Chondrocyte (in vitro differentiated cells): ENCODE data around the gene NATD1. TPM values are rescaled to one million over a fixed set of nuclear protein-coding genes. Genes with fewer than 3 reads are reported as not detected.

Experiments
- DNase-seq: peaks from one replicate; pipeline ENCODE4 v3.0.0; 2021; ENCODE audit warnings: mixed read lengths, low spot score
- H3K27ac Mint-ChIP-seq: one replicate; pipeline ENCODE4 v1.8.0; 2021; ENCODE audit warnings: mild to moderate bottlenecking, moderate library complexity, mixed read lengths; ENCODE audit not compliant: unreplicated experiment
- H3K27me3 Mint-ChIP-seq: 2 replicates; pipeline ENCODE4 v1.8.0; 2021; ENCODE audit warnings: low read depth, mixed read lengths
- H3K36me3 Mint-ChIP-seq: 2 replicates; pipeline ENCODE4 v1.8.0; 2021; ENCODE audit warnings: low read depth, mixed read lengths
- H3K4me1 Mint-ChIP-seq: 2 replicates; pipeline ENCODE4 v1.8.0; 2021; ENCODE audit warnings: low read depth, mild to moderate bottlenecking, mixed read lengths
- H3K4me3 Mint-ChIP-seq: one replicate; pipeline ENCODE4 v1.8.0; 2021; ENCODE audit warnings: mild to moderate bottlenecking, moderate library complexity, mixed read lengths; ENCODE audit not compliant: unreplicated experiment
- H3K9me3 Mint-ChIP-seq: 2 replicates; pipeline ENCODE4 v1.8.0; 2021; ENCODE audit warnings: low read depth, mixed read lengths
- total RNA-seq: library from RNA; stranded (reverse); gene quantifications from 3 replicates; pipeline ENCODE4 v1.2.1, GENCODE V29; 2021
- TF ChIP-seq, protein P1 (sequence below): fragments of 200-600 bp; sonication (generic); IDR thresholded peaks from 2 replicates; pipeline ENCODE4 v1.5.0; 2021; ENCODE audit warnings: antibody characterized with exemption, mild to moderate bottlenecking, moderate library complexity

The NATD1 gene
- total RNA-seq, 1 donor from 2014 or later = 17.2 TPM

DNA sequence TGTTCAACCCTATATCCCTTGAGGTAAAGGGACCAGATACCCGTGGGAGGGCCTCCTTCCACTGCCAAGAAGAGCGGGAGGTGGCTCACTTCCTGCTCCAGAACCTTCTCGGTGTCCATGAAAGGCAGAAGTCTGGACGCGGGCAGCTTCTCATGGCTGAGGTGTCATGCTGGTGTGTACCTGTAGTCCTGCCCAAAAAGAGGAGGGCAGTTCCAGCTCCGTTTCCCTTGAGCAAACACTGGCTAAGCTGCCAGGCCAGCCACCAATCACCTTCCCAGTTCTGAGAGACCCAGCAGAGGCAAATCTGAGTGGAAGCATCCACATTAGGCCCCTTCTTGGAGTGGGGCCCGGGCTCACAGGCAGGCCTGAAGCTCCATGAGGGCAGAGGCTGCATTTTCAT is 44.9 kb downstream of the NATD1 start:
- no peaks in the 10 kb centered on the region for H3K9me3 Mint-ChIP-seq
- TF ChIP-seq, protein P1, sequence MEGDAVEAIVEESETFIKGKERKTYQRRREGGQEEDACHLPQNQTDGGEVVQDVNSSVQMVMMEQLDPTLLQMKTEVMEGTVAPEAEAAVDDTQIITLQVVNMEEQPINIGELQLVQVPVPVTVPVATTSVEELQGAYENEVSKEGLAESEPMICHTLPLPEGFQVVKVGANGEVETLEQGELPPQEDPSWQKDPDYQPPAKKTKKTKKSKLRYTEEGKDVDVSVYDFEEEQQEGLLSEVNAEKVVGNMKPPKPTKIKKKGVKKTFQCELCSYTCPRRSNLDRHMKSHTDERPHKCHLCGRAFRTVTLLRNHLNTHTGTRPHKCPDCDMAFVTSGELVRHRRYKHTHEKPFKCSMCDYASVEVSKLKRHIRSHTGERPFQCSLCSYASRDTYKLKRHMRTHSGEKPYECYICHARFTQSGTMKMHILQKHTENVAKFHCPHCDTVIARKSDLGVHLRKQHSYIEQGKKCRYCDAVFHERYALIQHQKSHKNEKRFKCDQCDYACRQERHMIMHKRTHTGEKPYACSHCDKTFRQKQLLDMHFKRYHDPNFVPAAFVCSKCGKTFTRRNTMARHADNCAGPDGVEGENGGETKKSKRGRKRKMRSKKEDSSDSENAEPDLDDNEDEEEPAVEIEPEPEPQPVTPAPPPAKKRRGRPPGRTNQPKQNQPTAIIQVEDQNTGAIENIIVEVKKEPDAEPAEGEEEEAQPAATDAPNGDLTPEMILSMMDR = no peak
- H3K4me1 Mint-ChIP-seq = peaks cover 47% of the 10 kb centered on the region
- H3K36me3 Mint-ChIP-seq = peaks cover 2% of the 10 kb centered on the region
- no peak for DNase-seq
- no peak overlapping the region for H3K4me3 Mint-ChIP-seq
- H3K27ac Mint-ChIP-seq = no peak overlapping the region
- no peaks in the 10 kb centered on the region for H3K27me3 Mint-ChIP-seq

DNA sequence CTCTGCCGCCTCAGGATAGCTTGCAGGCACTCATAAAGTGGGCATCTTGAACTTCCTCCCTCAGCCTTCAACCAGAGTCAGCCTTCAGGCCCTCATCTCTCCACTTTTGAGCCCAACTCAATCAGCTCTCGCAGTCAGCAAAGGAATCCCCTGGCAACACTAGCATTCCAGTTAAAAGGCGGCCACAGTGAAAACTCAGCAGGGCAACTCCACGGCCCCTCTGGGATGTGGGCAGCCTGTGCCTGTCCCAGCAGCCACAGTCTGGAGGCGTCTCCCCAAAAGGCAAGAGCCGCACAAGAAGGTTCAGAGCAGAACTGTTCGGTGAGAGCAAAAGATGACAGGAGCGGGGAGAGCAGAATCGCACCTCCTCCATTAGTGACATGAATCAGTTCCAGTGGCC is 48.3 kb downstream of the NATD1 start:
- Mint-ChIP-seq H3K9me3 (no peaks in the 10 kb centered on the region), H3K27me3 (no peaks in the 10 kb centered on the region), H3K4me1 (peaks cover 28% of the 10 kb centered on the region), H3K36me3 (peaks cover 2% of the 10 kb centered on the region), H3K4me3 (no peak overlapping the region), H3K27ac (no peak overlapping the region)
- TF ChIP-seq, protein P1 = no peak
- no peak for DNase-seq

DNA sequence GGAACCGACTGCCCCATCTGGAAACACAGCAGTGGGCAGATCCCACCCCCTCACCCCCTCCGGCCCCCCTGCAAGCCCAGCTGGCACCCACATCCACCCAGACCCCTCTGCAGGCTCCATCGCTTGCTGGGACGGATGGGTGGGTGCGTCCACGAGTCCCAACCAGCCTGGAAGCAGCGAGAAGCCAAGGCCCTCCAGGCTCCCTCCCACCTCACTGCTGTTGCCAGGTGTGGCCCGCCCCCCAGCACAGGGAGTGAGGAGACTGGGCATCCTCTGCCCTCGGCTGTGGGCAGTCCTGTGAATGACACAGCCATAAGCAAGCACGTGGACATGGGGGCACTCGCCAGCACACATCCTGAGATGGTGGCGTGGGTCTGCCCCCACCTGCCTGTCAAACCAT is 50.7 kb downstream of the NATD1 start:
- DNase-seq = no peak
- Mint-ChIP-seq H3K36me3 (peaks cover 7% of the 10 kb centered on the region), H3K4me1 (peaks cover 29% of the 10 kb centered on the region), H3K9me3 (no peaks in the 10 kb centered on the region), H3K27ac (no peak overlapping the region), H3K4me3 (no peak overlapping the region), H3K27me3 (no peaks in the 10 kb centered on the region)
- TF ChIP-seq, protein P1 = no peak

DNA sequence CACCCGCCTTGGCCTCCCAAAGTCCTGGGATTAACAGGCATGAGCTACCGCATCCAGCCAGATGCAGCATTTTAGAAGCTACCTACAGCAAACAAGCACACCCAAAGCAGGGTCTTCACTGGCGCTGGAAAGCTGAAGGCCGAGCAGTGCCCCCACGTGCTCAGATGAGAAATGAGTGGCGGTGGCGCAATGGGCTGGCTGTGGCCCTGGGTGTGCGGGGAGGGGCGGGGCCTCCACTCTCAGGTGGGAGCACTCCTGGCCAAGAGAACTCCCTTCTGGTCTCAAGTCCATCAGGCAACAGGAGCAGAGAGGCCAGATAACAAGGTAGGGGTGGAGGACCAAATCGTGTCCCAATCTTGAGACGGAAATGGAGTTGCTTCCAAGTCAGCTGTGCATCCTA is 51.3 kb downstream of the NATD1 start:
- Mint-ChIP-seq H3K27ac (peak overlapping the region; percentile 12), H3K4me1 (peaks cover 29% of the 10 kb centered on the region), H3K4me3 (no peak overlapping the region), H3K36me3 (peaks cover 12% of the 10 kb centered on the region), H3K27me3 (no peaks in the 10 kb centered on the region), H3K9me3 (no peaks in the 10 kb centered on the region)
- TF ChIP-seq, protein P1 = no peak
- no peak for DNase-seq

DNA sequence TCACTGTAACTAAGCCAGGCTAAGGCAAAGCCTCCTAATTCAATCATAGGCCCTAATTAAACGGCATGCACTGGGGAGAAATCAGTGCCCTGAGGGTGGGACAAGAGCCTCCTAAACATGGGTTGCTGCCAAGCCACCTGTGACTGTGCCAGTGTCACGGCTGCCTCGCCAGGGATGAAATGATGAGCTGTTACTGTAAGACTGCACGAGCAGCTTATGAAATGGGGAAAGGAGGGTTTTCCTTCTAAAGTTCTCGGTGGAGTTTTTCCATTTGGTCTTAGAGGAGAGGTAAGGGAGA is 52.0 kb downstream of the NATD1 start:
- no peak for DNase-seq
- Mint-ChIP-seq H3K9me3 (no peaks in the 10 kb centered on the region), H3K36me3 (peaks cover 17% of the 10 kb centered on the region), H3K27ac (peak overlapping the region; percentile 34), H3K4me3 (no peak overlapping the region), H3K27me3 (no peaks in the 10 kb centered on the region), H3K4me1 (peaks cover 29% of the 10 kb centered on the region)
- TF ChIP-seq, protein P1 = no peak
